C4-2B (cell line): ENCODE data around the gene IGFBPL1.

ENCODE experiments used
- CTCF ChIP-seq: fragments of 450-650 bp; conservative IDR thresholded peaks from 2 replicates; pipeline ENCODE4 v1.5.1; 2017; ENCODE audit warnings: mild to moderate bottlenecking
- ZFX ChIP-seq: fragments of 450-650 bp; IDR thresholded peaks from 2 replicates; pipeline ENCODE4 v1.6.1; 2017

GRCh38 chr9:38424918-38425317 lies 664 bp upstream of the IGFBPL1 start:
- TF ChIP-seq CTCF = no peak
- TF ChIP-seq ZFX = no peak
